ENCODE measurements around the gene ATXN7L1.

DNA sequence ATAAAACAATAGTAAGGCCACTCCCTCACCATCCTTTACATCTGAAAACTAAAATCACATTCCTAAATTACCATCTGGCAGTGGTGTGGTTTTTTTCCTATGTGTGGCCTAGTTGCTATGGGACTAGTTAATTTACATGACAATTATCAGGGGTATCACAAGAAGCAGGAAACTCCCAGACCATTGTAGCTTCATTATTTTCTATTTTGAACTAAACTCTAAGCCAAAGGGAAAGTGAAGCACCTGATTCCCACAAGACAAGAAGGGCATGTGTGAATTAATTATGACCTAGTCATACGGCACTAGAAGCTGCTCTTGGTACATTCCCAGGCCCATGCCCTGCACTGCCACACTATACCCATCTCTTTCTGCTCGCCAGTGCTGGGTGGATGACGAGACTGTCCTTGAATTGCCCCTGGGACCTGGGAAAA, 103.4 kb downstream of the ATXN7L1 start:
- TF ChIP-seq POLR2A (IDR thresholded peaks at IDR 0.05): no peak
- no peak for TF ChIP-seq CTCF (IDR thresholded peaks at IDR 0.05)
